Gastroesophageal sphincter (tissue), 3 donors: ENCODE data around the gene HADHB.

Source experiments
- POLR2A ChIP-seq, 2 donors: fragments of 450-650 bp; IDR thresholded peaks; one replicate each; pipeline ENCODE4 v1.6.1; 2017; ENCODE audit warnings: antibody characterized with exemption in 2 of 2, mild to moderate bottlenecking in 2 of 2, moderate library complexity in 1 of 2
- POLR2AphosphoS5 ChIP-seq: sonication (generic); formaldehyde crosslinking; IDR thresholded peaks from one replicate; pipeline ENCODE4 v1.6.1; 2017; ENCODE audit warnings: antibody characterized with exemption
- TF ChIP-seq, protein P1 (sequence below), 4 experiments: fragments of 200-600 bp in 2 of 4; fragments of 450-650 bp in 2 of 4; sonication (generic) in 1 of 4; IDR thresholded peaks; one replicate each; pipeline ENCODE4 v1.5.1; 2017 to 2019; ENCODE audit warnings: antibody characterized with exemption in 4 of 4, mild to moderate bottlenecking in 2 of 4, moderate library complexity in 2 of 4

DNA sequence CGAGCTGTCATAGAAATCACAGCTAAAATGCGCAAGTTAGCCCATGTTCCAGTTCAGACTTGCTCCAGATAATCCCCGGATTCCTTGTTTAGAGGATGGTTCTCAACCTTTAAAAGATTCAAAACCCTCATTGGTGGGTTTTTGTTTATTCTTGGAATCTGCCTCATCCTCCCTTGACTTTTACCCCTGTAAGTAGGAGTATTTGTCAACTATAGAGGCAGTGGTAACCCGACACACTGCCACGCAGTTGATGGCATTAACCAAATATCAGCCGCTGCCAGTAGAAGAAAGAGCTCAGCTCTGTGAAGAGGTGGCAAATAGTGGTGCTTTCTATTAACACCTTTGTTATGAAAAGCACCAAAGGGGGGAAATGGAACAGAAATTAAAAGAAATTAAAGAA lies 60.8 kb downstream of the HADHB start:
- TF ChIP-seq, protein P1, sequence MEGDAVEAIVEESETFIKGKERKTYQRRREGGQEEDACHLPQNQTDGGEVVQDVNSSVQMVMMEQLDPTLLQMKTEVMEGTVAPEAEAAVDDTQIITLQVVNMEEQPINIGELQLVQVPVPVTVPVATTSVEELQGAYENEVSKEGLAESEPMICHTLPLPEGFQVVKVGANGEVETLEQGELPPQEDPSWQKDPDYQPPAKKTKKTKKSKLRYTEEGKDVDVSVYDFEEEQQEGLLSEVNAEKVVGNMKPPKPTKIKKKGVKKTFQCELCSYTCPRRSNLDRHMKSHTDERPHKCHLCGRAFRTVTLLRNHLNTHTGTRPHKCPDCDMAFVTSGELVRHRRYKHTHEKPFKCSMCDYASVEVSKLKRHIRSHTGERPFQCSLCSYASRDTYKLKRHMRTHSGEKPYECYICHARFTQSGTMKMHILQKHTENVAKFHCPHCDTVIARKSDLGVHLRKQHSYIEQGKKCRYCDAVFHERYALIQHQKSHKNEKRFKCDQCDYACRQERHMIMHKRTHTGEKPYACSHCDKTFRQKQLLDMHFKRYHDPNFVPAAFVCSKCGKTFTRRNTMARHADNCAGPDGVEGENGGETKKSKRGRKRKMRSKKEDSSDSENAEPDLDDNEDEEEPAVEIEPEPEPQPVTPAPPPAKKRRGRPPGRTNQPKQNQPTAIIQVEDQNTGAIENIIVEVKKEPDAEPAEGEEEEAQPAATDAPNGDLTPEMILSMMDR (IDR thresholded peaks at IDR 0.05): no peak
- TF ChIP-seq POLR2A (IDR thresholded peaks at IDR 0.05): no peak
- no peak for TF ChIP-seq POLR2AphosphoS5
